ENCODE data around the gene TRAPPC14. TPM values are rescaled to one million over a fixed set of nuclear protein-coding genes. Genes with fewer than 3 reads are reported as not detected.

The TRAPPC14 gene
- total and polyA plus RNA-seq, 2 of the 8 experiments (the other 6 are each of a cell fraction or from before 2014, with no cell fraction given): 11.9 to 22.1 TPM

DNA sequence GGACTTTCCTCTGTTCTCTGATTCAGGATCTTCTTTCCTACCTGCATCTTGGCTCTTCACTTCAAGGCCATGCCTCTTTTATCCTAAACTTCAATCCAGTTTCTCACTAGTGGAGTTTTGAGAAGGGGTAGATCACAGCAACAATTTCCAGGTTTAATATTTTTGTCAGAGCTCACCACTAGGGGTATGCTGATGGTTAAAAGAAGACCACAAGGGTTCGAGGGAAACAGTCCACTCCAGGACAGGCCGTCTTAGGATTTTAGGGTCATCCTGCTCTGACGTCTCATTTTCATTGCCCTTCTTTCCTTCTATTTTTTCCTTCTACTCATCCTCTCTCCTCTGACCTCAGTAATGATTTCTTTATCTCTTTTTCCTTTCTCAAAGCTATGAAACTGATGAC lies 30.5 kb upstream of the TRAPPC14 start:
- 83% methylated on average over 3 of the region's 3 CpGs; no CpG with 5 or more reads in 1 of the 2 experiments for WGBS, 2 experiments (ENCODE audit: extremely low coverage in 1 of 2, insufficient coverage in 1 of 2, insufficient read length in 1 of 2, insufficient replicate concordance in 2 of 2, low coverage in 1 of 2, low lambda C conversion rate in 2 of 2, missing lambda C conversion rate in 1 of 2)
- Histone ChIP-seq H3K23ac (ENCODE audit: insufficient read length) (no peak overlapping the region), H3K4me1 (replicated peaks in 1 of 4; ENCODE audit: control insufficient read depth in 3 of 4, insufficient read depth in 4 of 4, low read length in 3 of 4) (no peaks in the 10 kb centered on the region), H3K4me3 (ENCODE audit: extremely low read depth in 1 of 4, insufficient read depth in 2 of 4, low read depth in 3 of 4, low read length in 4 of 4) (no peak overlapping the region), H4K8ac (ENCODE audit: extremely low read depth, insufficient read depth, low read length) (no peak overlapping the region), H3K36me3 (ENCODE audit: control insufficient read depth in 2 of 4, insufficient read depth in 4 of 4, low read length in 3 of 4) (no peaks in the 10 kb centered on the region), H4K91ac (replicated peaks; ENCODE audit: insufficient read length, low read length) (no peak overlapping the region), H2AFZ (ENCODE audit: low read length) (no peak overlapping the region), H3K18ac (ENCODE audit: extremely low read depth, low read length) (no peak overlapping the region), H2BK20ac (ENCODE audit: low read length) (no peak overlapping the region), H3K14ac (ENCODE audit: insufficient read length) (no peak overlapping the region), H3K9me3 (ENCODE audit: insufficient read depth in 2 of 2, low read depth in 1 of 2, low read length in 1 of 2) (no peaks in the 10 kb centered on the region), H3K56ac (replicated peaks; ENCODE audit: insufficient read length, low read depth, low read length) (no peak overlapping the region), H4K20me1 (replicated peaks in 1 of 2; ENCODE audit: control insufficient read depth in 1 of 2, insufficient read depth in 2 of 2, low read length in 2 of 2) (no peaks in the 10 kb centered on the region), H2BK12ac (ENCODE audit: low read depth, low read length) (0 out of 2 replicates have a peak overlapping the region, but pooled peaks have one; percentile 9), H3K23me2 (ENCODE audit: low read depth, low read length) (no peaks in the 10 kb centered on the region), H2BK15ac (ENCODE audit: low read length) (no peak overlapping the region), H4K5ac (ENCODE audit: insufficient read length, low read depth, low read length) (no peak overlapping the region), H2BK5ac (ENCODE audit: low read depth, low read length) (no peak overlapping the region), H3K79me1 (ENCODE audit: low read depth, low read length) (no peaks in the 10 kb centered on the region), H3K27me3 (replicated peaks in 1 of 4; ENCODE audit: control insufficient read depth in 3 of 4, extremely low read depth in 1 of 4, insufficient read depth in 3 of 4, low read length in 3 of 4) (no peaks in the 10 kb centered on the region; a peak in 1 of 7 replicates), H3K4ac (replicated peaks; ENCODE audit: insufficient read length, low read depth, low read length) (no peak overlapping the region), H3K9ac (replicated peaks in 1 of 4; ENCODE audit: extremely low read depth in 1 of 4, low read depth in 3 of 4, low read length in 3 of 4) (no peak overlapping the region), H3K4me2 (ENCODE audit: insufficient read depth in 1 of 2, low read depth in 2 of 2, low read length in 2 of 2) (no peak overlapping the region), H3K27ac (ENCODE audit: low read depth, low read length) (no peak overlapping the region), H2AK5ac (ENCODE audit: low read depth, low read length) (0 out of 2 replicates have a peak overlapping the region, but pooled peaks have one; percentile 65), H3K79me2 (ENCODE audit: control insufficient read depth in 1 of 2, insufficient read depth in 2 of 2, low read length in 2 of 2) (no peaks in the 10 kb centered on the region), H2BK120ac (replicated peaks; ENCODE audit: low read depth, low read length) (no peak overlapping the region)
- ChIA-PET CTCF (ENCODE audit: partially characterized antibody) (interaction anchor here (0.8 to 3.5 kb wide), 11 partner anchors 9 to 59 kb away, joined by 3 to 16 read pairs (median 4); partner anchors contain the start of genes GPC2, LAMTOR4 and STAG3), POLR2A (ENCODE audit: partially characterized antibody) (interaction anchor here (1.4 to 1.8 kb wide), 2 partner anchors 9 to 88 kb away, joined by 3 to 4 read pairs; partner anchors contain the start of genes AP4M1 and MCM7)
- no peak for DNase-seq (ENCODE audit: low read depth in 1 of 2, low spot score in 2 of 2)
- no peak for FAIRE-seq
- no peak for TF ChIP-seq TBP (IDR thresholded peaks at IDR 0.05; ENCODE audit: low read depth, low read length)
- TF ChIP-seq CTCF (IDR thresholded peaks at IDR 0.05; ENCODE audit: control extremely low read depth in 1 of 3, insufficient read depth in 1 of 3, low read depth in 1 of 3, low read length in 3 of 3): peak in 1 of 3 experiments; percentile 20; a peak in 1 of 4 replicates

Data from H1 (cell line).